Fibroblast of lung (primary cell): ENCODE results near the gene RNF146.

ENCODE experiments used
- CTCF ChIP-seq, 2 donors: IDR thresholded peaks in 1 of 2; conservative IDR thresholded peaks in 1 of 2; 1 replicate in 1 of 2; 2 replicates in 1 of 2; pipeline ENCODE4 v1.5.1; 2011 to 2012; ENCODE audit warnings: low read length in 2 of 2, control low read depth in 1 of 2, inconsistent platforms in 1 of 2, low read depth in 1 of 2, mild to moderate bottlenecking in 1 of 2
- EZH2 ChIP-seq: IDR thresholded peaks from 2 replicates; pipeline ENCODE4 v1.5.1; 2012; ENCODE audit warnings: low read length, control low read depth, mild to moderate bottlenecking; ENCODE audit errors: missing control alignments

GRCh38 chr6:127262896-127263295 lies 3.8 kb upstream of the RNF146 start:
- TF ChIP-seq CTCF (conservative IDR thresholded peaks at IDR 0.05 in 1 of 2, IDR thresholded peaks at IDR 0.05 in 1 of 2; ENCODE audit: low read depth in 1 of 2, low read length in 2 of 2), result no peak
- no peak for TF ChIP-seq EZH2
